HG02759 (cell line): ENCODE results near the gene L1CAM.

ENCODE experiments used
- ATAC-seq: cut with Tn5 transposase; IDR thresholded peaks from one replicate; pipeline ENCODE4 v1.9.1; 2021; ENCODE audit warnings: mild to moderate bottlenecking, moderate library complexity; ENCODE audit not compliant: unreplicated experiment

Gene L1CAM

GRCh38 chrX:153879741-153880439 is 6.1 kb downstream of the L1CAM start:
- no peak for ATAC-seq

GRCh38 chrX:153878969-153879653 is 6.9 kb downstream of the L1CAM start:
- ATAC-seq: no peak

GRCh38 chrX:153878345-153878744 is 7.6 kb downstream of the L1CAM start:
- ATAC-seq: no peak

- ATAC-seq: no peak
Observed at GRCh38 chrX:153877571-153878261, 8.3 kb downstream of the L1CAM start.

- ATAC-seq: no peak
Observed at GRCh38 chrX:153876112-153876491, 9.9 kb downstream of the L1CAM start.

GRCh38 chrX:153875391-153876111 is 10.4 kb downstream of the L1CAM start:
- no peak for ATAC-seq

GRCh38 chrX:153874366-153875125 is 11.4 kb downstream of the L1CAM start:
- no peak for ATAC-seq

GRCh38 chrX:153874085-153874365 is 11.9 kb downstream of the L1CAM start:
- no peak for ATAC-seq

- ATAC-seq: no peak
Observed at GRCh38 chrX:153873282-153874084, 12.5 kb downstream of the L1CAM start.

- no peak for ATAC-seq
Observed at GRCh38 chrX:153871946-153872878, 13.8 kb downstream of the L1CAM start.

- ATAC-seq: no peak
Observed at GRCh38 chrX:153871451-153871850, 14.5 kb downstream of the L1CAM start.

- ATAC-seq: no peak
Observed at GRCh38 chrX:153870791-153871360, 15.1 kb downstream of the L1CAM start.

GRCh38 chrX:153870288-153870690 is 15.7 kb downstream of the L1CAM start:
- no peak for ATAC-seq

GRCh38 chrX:153869473-153870287 is 16.3 kb downstream of the L1CAM start:
- no peak for ATAC-seq

GRCh38 chrX:153868576-153869472 is 17.1 kb downstream of the L1CAM start:
- no peak for ATAC-seq

GRCh38 chrX:153867671-153868070 is 18.3 kb downstream of the L1CAM start:
- ATAC-seq: no peak

- ATAC-seq: no peak
Observed at GRCh38 chrX:153867139-153867538, 18.8 kb downstream of the L1CAM start.
